K562 (cell line): Measurements from ENCODE around the gene ZNF358. TPM values are rescaled to one million over a fixed set of nuclear protein-coding genes. Genes with fewer than 3 reads are reported as not detected.
A peak's percentile ranks its signal among the peaks of the same experiment; 100 is the strongest.

Experiments
- EP300 ChIP-seq: IDR thresholded peaks from 2 replicates; pipeline ENCODE4 v1.6.1; 2012; ENCODE audit warnings: low read length, improper control_type of control experiment
- NUFIP1 ChIP-seq: fragments of 450-650 bp; IDR thresholded peaks from 2 replicates; pipeline ENCODE4 v1.6.1; 2018; ENCODE audit not compliant: partially characterized antibody
- POLR2B ChIP-seq: fragments of 450-650 bp; IDR thresholded peaks from 2 replicates; pipeline ENCODE4 v1.6.1; 2018; ENCODE audit warnings: low read depth; ENCODE audit not compliant: partially characterized antibody
- WHSC1 ChIP-seq: IDR thresholded peaks from one replicate; pipeline ENCODE4 v1.6.1; 2012; ENCODE audit warnings: low read length, control low read depth, inconsistent platforms
- polyA plus RNA-seq, 8 experiments: library from polyadenylated mRNA; depleted of rRNA in 4 of 8; stranded (reverse) in 5 of 8; unstranded in 3 of 8; fragments of >200 nt; fragmentation: Nextera tagmentation in 2 of 8; fragmentation: Illumina TruSeq in 1 of 8; extraction: Ambion mirVana in 2 of 8; extraction: Trizol in 1 of 8; gene quantifications; 2 replicates each; pipeline versions ENCODE4 v1.2.1 to v1.2.3, GENCODE V29; 2011 to 2014; ENCODE audit warnings: inconsistent platforms in 1 of 8, missing spikeins in 1 of 8
- total RNA-seq, 7 experiments: library from RNA; depleted of rRNA in 6 of 7; stranded (reverse); fragments of >200 nt in 6 of 7; fragmentation: Illumina TruSeq in 2 of 7; extraction: Trizol in 2 of 7; gene quantifications; 2 replicates each; pipeline versions ENCODE4 v1.2.1 to v1.2.3, GENCODE V29; 2011 to 2021; ENCODE audit warnings: low replicate concordance in 1 of 7
- TF ChIP-seq, protein P1 (sequence below), 3 experiments: IDR thresholded peaks in 2 of 3; conservative IDR thresholded peaks in 1 of 3; 2 replicates each; pipeline ENCODE4 v1.5.1; 2011 to 2012; ENCODE audit warnings: low read length in 3 of 3, mild to moderate bottlenecking in 3 of 3, control low read depth in 2 of 3, improper control_type of control experiment in 1 of 3, inconsistent platforms in 1 of 3, low read depth in 1 of 3, mixed read lengths in 1 of 3, moderate library complexity in 1 of 3; ENCODE audit not compliant: insufficient read depth in 2 of 3
- TF ChIP-seq, protein P2 (sequence below): sonication (generic); formaldehyde crosslinking; IDR thresholded peaks from 2 replicates; pipeline ENCODE4 v1.8.0; 2022; ENCODE audit warnings: missing genetic modification reagents, mild to moderate bottlenecking, moderate library complexity, borderline replicate concordance
- TF ChIP-seq, protein P3 (sequence below): sonication (generic); formaldehyde crosslinking; IDR thresholded peaks from 2 replicates; pipeline ENCODE4 v1.8.1; 2023; ENCODE audit warnings: mild to moderate bottlenecking, missing genetic modification reagents
- TF ChIP-seq, protein P4 (sequence below), 2 experiments: IDR thresholded peaks in 1 of 2; conservative IDR thresholded peaks in 1 of 2; 2 replicates each; pipeline ENCODE4 v1.6.1; 2016; ENCODE audit warnings: low read depth in 2 of 2, mild to moderate bottlenecking in 1 of 2, missing compliant biosample characterization in 1 of 2, missing genetic modification characterization in 1 of 2, moderate library complexity in 1 of 2
- TF ChIP-seq, protein P5 (sequence below): sonication (generic); formaldehyde crosslinking; IDR thresholded peaks from 2 replicates; pipeline ENCODE4 v1.9.0; 2022; ENCODE audit warnings: mild to moderate bottlenecking, missing genetic modification reagents
- TF ChIP-seq, protein P6 (sequence below), 2 experiments: fragments of 450-650 bp in 1 of 2; sonication (generic) in 1 of 2; formaldehyde crosslinking in 1 of 2; IDR thresholded peaks in 1 of 2; conservative IDR thresholded peaks in 1 of 2; 2 replicates each; pipeline versions ENCODE4 v1.6.1 to v1.8.1; 2016 to 2023; ENCODE audit warnings: mild to moderate bottlenecking in 2 of 2, moderate library complexity in 2 of 2, inconsistent platforms in 1 of 2, missing genetic modification reagents in 1 of 2

ZNF358 gene
- total and polyA plus RNA-seq, 9 of the 15 experiments (the other 6 are each of a cell fraction or from before 2014, with no cell fraction given): 0.04 to 17.2 (median 4.9) TPM

DNA sequence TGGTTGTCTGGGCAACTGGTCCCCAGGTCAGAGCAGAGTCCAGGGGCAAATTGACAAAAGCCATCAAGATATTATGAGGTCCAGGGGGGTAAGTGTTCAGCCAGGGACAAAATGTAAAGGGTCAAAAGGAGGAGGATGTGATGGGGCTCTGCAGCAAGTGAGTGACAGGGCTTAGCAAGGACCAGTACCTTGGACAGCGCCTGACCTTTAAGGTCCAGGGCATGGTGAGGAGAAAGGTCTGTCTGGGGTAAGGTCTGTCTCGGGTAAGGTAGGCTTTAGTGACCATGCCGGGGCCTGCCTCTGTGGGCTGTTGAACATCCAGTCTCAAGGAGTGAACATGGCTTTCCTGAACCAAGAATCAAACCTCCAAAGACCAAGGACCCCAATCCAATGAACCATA is 6.3 kb upstream of the ZNF358 start (continued):
- TF ChIP-seq, protein P1, sequence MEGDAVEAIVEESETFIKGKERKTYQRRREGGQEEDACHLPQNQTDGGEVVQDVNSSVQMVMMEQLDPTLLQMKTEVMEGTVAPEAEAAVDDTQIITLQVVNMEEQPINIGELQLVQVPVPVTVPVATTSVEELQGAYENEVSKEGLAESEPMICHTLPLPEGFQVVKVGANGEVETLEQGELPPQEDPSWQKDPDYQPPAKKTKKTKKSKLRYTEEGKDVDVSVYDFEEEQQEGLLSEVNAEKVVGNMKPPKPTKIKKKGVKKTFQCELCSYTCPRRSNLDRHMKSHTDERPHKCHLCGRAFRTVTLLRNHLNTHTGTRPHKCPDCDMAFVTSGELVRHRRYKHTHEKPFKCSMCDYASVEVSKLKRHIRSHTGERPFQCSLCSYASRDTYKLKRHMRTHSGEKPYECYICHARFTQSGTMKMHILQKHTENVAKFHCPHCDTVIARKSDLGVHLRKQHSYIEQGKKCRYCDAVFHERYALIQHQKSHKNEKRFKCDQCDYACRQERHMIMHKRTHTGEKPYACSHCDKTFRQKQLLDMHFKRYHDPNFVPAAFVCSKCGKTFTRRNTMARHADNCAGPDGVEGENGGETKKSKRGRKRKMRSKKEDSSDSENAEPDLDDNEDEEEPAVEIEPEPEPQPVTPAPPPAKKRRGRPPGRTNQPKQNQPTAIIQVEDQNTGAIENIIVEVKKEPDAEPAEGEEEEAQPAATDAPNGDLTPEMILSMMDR (IDR thresholded peaks at IDR 0.05 in 2 of 3, conservative IDR thresholded peaks at IDR 0.05 in 1 of 3; ENCODE audit: insufficient read depth in 2 of 3, low read depth in 1 of 3, low read length in 3 of 3): no peak
- TF ChIP-seq NUFIP1 (no peak), EP300 (no peak), POLR2B (no peak), WHSC1 (no peak)
- TF ChIP-seq, protein P2, sequence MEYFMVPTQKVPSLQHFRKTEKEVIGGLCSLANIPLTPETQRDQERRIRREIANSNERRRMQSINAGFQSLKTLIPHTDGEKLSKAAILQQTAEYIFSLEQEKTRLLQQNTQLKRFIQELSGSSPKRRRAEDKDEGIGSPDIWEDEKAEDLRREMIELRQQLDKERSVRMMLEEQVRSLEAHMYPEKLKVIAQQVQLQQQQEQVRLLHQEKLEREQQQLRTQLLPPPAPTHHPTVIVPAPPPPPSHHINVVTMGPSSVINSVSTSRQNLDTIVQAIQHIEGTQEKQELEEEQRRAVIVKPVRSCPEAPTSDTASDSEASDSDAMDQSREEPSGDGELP: no peak
- TF ChIP-seq, protein P3, sequence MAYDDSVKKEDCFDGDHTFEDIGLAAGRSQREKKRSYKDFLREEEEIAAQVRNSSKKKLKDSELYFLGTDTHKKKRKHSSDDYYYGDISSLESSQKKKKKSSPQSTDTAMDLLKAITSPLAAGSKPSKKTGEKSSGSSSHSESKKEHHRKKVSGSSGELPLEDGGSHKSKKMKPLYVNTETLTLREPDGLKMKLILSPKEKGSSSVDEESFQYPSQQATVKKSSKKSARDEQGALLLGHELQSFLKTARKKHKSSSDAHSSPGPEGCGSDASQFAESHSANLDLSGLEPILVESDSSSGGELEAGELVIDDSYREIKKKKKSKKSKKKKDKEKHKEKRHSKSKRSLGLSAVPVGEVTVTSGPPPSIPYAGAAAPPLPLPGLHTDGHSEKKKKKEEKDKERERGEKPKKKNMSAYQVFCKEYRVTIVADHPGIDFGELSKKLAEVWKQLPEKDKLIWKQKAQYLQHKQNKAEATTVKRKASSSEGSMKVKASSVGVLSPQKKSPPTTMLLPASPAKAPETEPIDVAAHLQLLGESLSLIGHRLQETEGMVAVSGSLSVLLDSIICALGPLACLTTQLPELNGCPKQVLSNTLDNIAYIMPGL (CRISPR knock-in tag): no peak
- TF ChIP-seq, protein P4, sequence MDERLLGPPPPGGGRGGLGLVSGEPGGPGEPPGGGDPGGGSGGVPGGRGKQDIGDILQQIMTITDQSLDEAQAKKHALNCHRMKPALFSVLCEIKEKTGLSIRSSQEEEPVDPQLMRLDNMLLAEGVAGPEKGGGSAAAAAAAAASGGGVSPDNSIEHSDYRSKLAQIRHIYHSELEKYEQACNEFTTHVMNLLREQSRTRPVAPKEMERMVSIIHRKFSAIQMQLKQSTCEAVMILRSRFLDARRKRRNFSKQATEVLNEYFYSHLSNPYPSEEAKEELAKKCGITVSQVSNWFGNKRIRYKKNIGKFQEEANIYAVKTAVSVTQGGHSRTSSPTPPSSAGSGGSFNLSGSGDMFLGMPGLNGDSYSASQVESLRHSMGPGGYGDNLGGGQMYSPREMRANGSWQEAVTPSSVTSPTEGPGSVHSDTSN (CRISPR knock-in tag; IDR thresholded peaks at IDR 0.05; ENCODE audit: low read depth): peak; percentile 63
- TF ChIP-seq, protein P4 (tag; conservative IDR thresholded peaks at IDR 0.05; ENCODE audit: low read depth): peak; percentile 76
- TF ChIP-seq, protein P5, sequence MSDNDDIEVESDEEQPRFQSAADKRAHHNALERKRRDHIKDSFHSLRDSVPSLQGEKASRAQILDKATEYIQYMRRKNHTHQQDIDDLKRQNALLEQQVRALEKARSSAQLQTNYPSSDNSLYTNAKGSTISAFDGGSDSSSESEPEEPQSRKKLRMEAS (CRISPR knock-in tag): no peak
- TF ChIP-seq, protein P6, sequence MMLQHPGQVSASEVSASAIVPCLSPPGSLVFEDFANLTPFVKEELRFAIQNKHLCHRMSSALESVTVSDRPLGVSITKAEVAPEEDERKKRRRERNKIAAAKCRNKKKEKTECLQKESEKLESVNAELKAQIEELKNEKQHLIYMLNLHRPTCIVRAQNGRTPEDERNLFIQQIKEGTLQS (IDR thresholded peaks at IDR 0.05): no peak
- TF ChIP-seq, protein P6 (CRISPR knock-in tag; conservative IDR thresholded peaks at IDR 0.05): no peak
